ENCODE measurements around the gene KRT85. TPM values are rescaled to one million over a fixed set of nuclear protein-coding genes. Genes with fewer than 3 reads are reported as not detected.
A peak's percentile ranks its signal among the peaks of the same experiment; 100 is the strongest.

Gene KRT85
- total and polyA plus RNA-seq, 2 donors (not counting 1 experiment from before 2014, with no cell fraction given), result not detected

DNA sequence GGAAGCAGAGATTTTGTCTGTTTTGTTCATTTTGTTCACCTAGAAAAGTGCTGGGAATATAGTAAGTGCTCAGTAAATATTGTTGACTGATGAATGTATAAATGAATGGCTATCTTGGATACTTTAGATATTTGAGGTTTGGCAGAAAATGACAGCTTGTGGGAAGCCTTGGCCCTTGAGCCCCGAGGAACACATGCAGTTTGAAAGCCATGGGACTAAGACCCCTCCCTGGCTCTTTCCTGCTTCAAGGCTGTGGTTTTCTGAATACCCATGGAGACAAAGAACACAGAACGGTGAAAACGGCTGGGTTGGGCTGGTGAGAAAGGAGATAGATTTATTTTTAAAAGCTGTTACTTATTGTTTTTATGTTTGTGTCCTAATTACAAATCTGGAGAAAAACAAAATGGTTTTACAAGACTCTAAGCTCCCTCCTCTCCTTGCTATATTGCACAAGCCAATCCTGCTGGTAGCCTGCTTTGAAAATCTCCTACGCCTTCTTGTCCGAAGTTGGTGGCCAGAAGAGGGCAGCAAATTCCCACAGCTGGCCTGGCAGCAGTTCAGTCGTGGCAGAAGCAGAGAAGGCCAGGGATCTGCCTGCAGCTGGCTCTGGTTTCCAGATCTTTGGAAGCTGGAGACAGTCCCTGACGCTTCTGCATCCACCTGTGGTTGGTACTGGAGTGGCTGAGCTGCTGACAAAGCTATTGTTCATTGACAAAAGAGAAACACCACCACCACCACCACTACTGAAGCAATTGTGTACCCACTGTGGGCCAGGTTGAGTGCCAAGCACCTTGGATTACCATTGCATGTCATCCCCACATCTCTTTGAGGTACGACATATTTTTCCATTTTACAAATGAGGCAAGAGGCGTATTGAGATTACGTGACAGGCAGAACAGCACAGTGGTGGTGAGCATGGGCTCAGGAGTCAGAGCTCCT is 5.2 kb upstream of the KRT85 start:
- ATAC-seq (ENCODE audit: low read depth) (no peak), DNase-seq (peak; percentile 39)
- no peak overlapping the region for H2AFZ ChIP-seq (ENCODE audit: insufficient read depth, low read depth, low read length, poor library complexity, severe bottlenecking)
- no peak overlapping the region for H3K4me3 ChIP-seq (ENCODE audit: control extremely low read depth in 1 of 5, extremely low read depth in 1 of 5, insufficient read depth in 1 of 5, low read depth in 2 of 5, low read length in 4 of 5)
- H3K9ac ChIP-seq (ENCODE audit: low read length), result no peak overlapping the region
- peaks cover 0 to 11% (median 4%) of the 10 kb centered on the region in 4 experiments for H3K27me3 ChIP-seq (replicated peaks in 1 of 4; ENCODE audit: control extremely low read depth in 1 of 4, control insufficient read depth in 3 of 4, insufficient read depth in 4 of 4, low read length in 3 of 4)
- Mint-ChIP-seq H3K27ac (no peak overlapping the region), H3K4me3 (no peak overlapping the region), H3K9me3 (ENCODE audit: insufficient read depth) (peaks cover 3% of the 10 kb centered on the region), H3K27me3 (peaks cover 33% of the 10 kb centered on the region), H3K4me1 (no peaks in the 10 kb centered on the region)
- no peaks in the 10 kb centered on the region for H3K9me3 ChIP-seq (ENCODE audit: control extremely low read depth in 1 of 3, control insufficient read depth in 2 of 3, insufficient read depth in 1 of 3, low read length in 2 of 3)
- H3K4me2 ChIP-seq (replicated peaks; ENCODE audit: low read depth, low read length, poor library complexity, severe bottlenecking), result no peak overlapping the region
- H3K4me1 ChIP-seq (ENCODE audit: control insufficient read depth in 2 of 2, insufficient read depth in 2 of 2, low read length in 2 of 2), result no peaks in the 10 kb centered on the region
- CTCF ChIA-PET, result interaction anchor here (0.6 to 3.0 kb wide), 5 partner anchors 11 to 797 kb away, joined by 3 to 16 read pairs (median 7); no protein-coding TSS in a partner anchor
- no peaks in the 10 kb centered on the region for H3K79me2 ChIP-seq (ENCODE audit: control insufficient read depth, insufficient read depth, low read length)
- WGBS (ENCODE audit: insufficient coverage), result 20% methylated on average over 6 of the region's 10 CpGs
- no peaks in the 10 kb centered on the region for H4K20me1 ChIP-seq (ENCODE audit: control insufficient read depth, insufficient read depth, low read length, poor library complexity, severe bottlenecking)
- H3K36me3 ChIP-seq (replicated peaks in 1 of 2; ENCODE audit: control extremely low read depth in 1 of 2, control insufficient read depth in 1 of 2, extremely low read depth in 1 of 2, insufficient read depth in 2 of 2, low read length in 1 of 2), result no peaks in the 10 kb centered on the region
- no peak overlapping the region for H3K27ac ChIP-seq (ENCODE audit: low read length in 2 of 2)
- intact Hi-C loops (cut with micrococcal nuclease), result loop anchor here (2.0 kb wide), 1 partner anchor 506 kb away; no protein-coding TSS in a partner anchor
- POLR2A ChIA-PET, result no interaction called here
- TF ChIP-seq, protein P1, sequence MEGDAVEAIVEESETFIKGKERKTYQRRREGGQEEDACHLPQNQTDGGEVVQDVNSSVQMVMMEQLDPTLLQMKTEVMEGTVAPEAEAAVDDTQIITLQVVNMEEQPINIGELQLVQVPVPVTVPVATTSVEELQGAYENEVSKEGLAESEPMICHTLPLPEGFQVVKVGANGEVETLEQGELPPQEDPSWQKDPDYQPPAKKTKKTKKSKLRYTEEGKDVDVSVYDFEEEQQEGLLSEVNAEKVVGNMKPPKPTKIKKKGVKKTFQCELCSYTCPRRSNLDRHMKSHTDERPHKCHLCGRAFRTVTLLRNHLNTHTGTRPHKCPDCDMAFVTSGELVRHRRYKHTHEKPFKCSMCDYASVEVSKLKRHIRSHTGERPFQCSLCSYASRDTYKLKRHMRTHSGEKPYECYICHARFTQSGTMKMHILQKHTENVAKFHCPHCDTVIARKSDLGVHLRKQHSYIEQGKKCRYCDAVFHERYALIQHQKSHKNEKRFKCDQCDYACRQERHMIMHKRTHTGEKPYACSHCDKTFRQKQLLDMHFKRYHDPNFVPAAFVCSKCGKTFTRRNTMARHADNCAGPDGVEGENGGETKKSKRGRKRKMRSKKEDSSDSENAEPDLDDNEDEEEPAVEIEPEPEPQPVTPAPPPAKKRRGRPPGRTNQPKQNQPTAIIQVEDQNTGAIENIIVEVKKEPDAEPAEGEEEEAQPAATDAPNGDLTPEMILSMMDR (IDR thresholded peaks at IDR 0.05), result peak; percentile 34
- no peak for TF ChIP-seq EZH2 (IDR thresholded peaks at IDR 0.05; ENCODE audit: borderline replicate concordance, insufficient read depth, low read depth, low read length, poor library complexity, severe bottlenecking)

DNA sequence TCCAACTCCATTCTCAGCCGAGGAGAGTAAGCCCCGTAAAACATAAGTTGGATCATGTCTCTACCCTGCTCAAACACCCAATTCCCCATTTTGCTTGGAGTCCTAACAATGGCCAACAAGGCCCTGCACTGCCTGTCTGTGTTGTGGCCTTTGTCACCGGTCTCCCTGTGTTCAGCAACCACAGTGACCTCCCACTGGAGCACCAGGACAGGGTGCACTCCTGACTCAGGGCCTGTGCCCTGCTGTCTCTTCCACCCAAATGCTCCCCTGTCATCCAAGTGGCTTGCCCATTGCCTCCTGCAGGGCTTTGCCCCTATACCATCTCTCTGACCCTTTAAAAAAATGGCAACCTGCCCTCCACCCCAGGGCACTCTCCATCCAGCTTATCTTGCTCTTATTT is 4.4 kb upstream of the KRT85 start:
- H4K20me1 ChIP-seq (ENCODE audit: control insufficient read depth, insufficient read depth, low read length, poor library complexity, severe bottlenecking), result no peaks in the 10 kb centered on the region
- no peaks in the 10 kb centered on the region for H3K9me3 ChIP-seq (ENCODE audit: control extremely low read depth in 1 of 3, control insufficient read depth in 2 of 3, insufficient read depth in 1 of 3, low read length in 2 of 3)
- H3K4me2 ChIP-seq (replicated peaks; ENCODE audit: low read depth, low read length, poor library complexity, severe bottlenecking), result no peak overlapping the region
- WGBS (ENCODE audit: insufficient coverage), result 96% methylated on average over 3 of the region's 3 CpGs
- H3K4me3 ChIP-seq (ENCODE audit: control extremely low read depth in 1 of 5, extremely low read depth in 1 of 5, insufficient read depth in 1 of 5, low read depth in 2 of 5, low read length in 4 of 5), result no peak overlapping the region
- no peaks in the 10 kb centered on the region for H3K79me2 ChIP-seq (ENCODE audit: control insufficient read depth, insufficient read depth, low read length)
- H3K27me3 ChIP-seq (replicated peaks in 1 of 4; ENCODE audit: control extremely low read depth in 1 of 4, control insufficient read depth in 3 of 4, insufficient read depth in 4 of 4, low read length in 3 of 4), result peaks cover 0 to 11% (median 4%) of the 10 kb centered on the region in 4 experiments
- H2AFZ ChIP-seq (ENCODE audit: insufficient read depth, low read depth, low read length, poor library complexity, severe bottlenecking), result no peak overlapping the region
- no peak for DNase-seq
- H3K4me1 Mint-ChIP-seq, result no peaks in the 10 kb centered on the region
- CTCF ChIA-PET, result interaction anchor here (1.4 to 3.0 kb wide), 4 partner anchors 12 to 609 kb away, joined by 3 to 16 read pairs (median 8); no protein-coding TSS in a partner anchor
- ATAC-seq (ENCODE audit: low read depth), result no peak
- no peak for TF ChIP-seq EZH2 (IDR thresholded peaks at IDR 0.05; ENCODE audit: borderline replicate concordance, insufficient read depth, low read depth, low read length, poor library complexity, severe bottlenecking)
- TF ChIP-seq, protein P1 (IDR thresholded peaks at IDR 0.05), result no peak
- peaks cover 3% of the 10 kb centered on the region for H3K9me3 Mint-ChIP-seq (ENCODE audit: insufficient read depth)
- peaks cover 29% of the 10 kb centered on the region for H3K27me3 Mint-ChIP-seq
- no peak overlapping the region for H3K27ac Mint-ChIP-seq
- intact Hi-C loops (cut with micrococcal nuclease), result loop anchor here (2.0 kb wide), 1 partner anchor 507 kb away; no protein-coding TSS in a partner anchor
- H3K36me3 ChIP-seq (replicated peaks in 1 of 2; ENCODE audit: control extremely low read depth in 1 of 2, control insufficient read depth in 1 of 2, extremely low read depth in 1 of 2, insufficient read depth in 2 of 2, low read length in 1 of 2), result no peaks in the 10 kb centered on the region
- no peaks in the 10 kb centered on the region for H3K4me1 ChIP-seq (ENCODE audit: control insufficient read depth in 2 of 2, insufficient read depth in 2 of 2, low read length in 2 of 2)
- H3K27ac ChIP-seq (ENCODE audit: low read length in 2 of 2), result no peak overlapping the region
- POLR2A ChIA-PET, result no interaction called here
- no peak overlapping the region for H3K9ac ChIP-seq (ENCODE audit: low read length)
- no peak overlapping the region for H3K4me3 Mint-ChIP-seq

All from B cell (primary cell).